ENCODE measurements around the gene FAM185A. TPM values are rescaled to one million over a fixed set of nuclear protein-coding genes. Genes with fewer than 3 reads are reported as not detected.
"Not testable (repeated sequence)": the region's sequence is repeated elsewhere in the genome, so short reads cannot be mapped to it uniquely, and the experiment has no call there.

Gene FAM185A
- total and polyA plus RNA-seq, 2 of the 13 experiments (the other 11 are each of a cell fraction or from before 2014, with no cell fraction given): 5.0 to 11.6 TPM

- peak; percentile 71 for TF ChIP-seq GABPB1 (CRISPR knock-in tag; IDR thresholded peaks at IDR 0.05)
- peak; percentile 38; the same call in 1 of the 2 replicates for TF ChIP-seq MXD1 (CRISPR knock-in tag; IDR thresholded peaks at IDR 0.05)
- 0 out of 2 replicates have a peak, but pooled peaks have one; percentile 35 for TF ChIP-seq DNMT3B (CRISPR knock-in tag; conservative IDR thresholded peaks at IDR 0.05)
- TF ChIP-seq GATAD2A (CRISPR knock-in tag; IDR thresholded peaks at IDR 0.05): 0 out of 2 replicates have a peak, but pooled peaks have one; percentile 35
- peak; percentile 89; the same call in 1 of the 2 replicates for TF ChIP-seq ZFP36L1 (CRISPR knock-in tag; IDR thresholded peaks at IDR 0.05)
- peak; percentile 61; the same call in 1 of the 2 replicates for TF ChIP-seq SIN3A (IDR thresholded peaks at IDR 0.05; ENCODE audit: borderline replicate concordance, low read depth, low read length)
- TF ChIP-seq PHF8 (CRISPR knock-in tag; IDR thresholded peaks at IDR 0.05): peak; percentile 78
- peak; percentile 84 for TF ChIP-seq SUZ12 (IDR thresholded peaks at IDR 0.05; ENCODE audit: low read depth, low read length)
- 0 out of 2 replicates have a peak, but pooled peaks have one; percentile 18 for TF ChIP-seq SIX4 (CRISPR knock-in tag; IDR thresholded peaks at IDR 0.05)
- peak; percentile 87 for TF ChIP-seq RFX3 (CRISPR knock-in tag; IDR thresholded peaks at IDR 0.05)
- peak; percentile 90 for TF ChIP-seq TFDP2 (CRISPR knock-in tag; IDR thresholded peaks at IDR 0.05)
- TF ChIP-seq GATAD1 (CRISPR knock-in tag; IDR thresholded peaks at IDR 0.05): peak; percentile 85
- peak; percentile 73 for TF ChIP-seq ZNF263 (CRISPR knock-in tag; IDR thresholded peaks at IDR 0.05)
- 0 out of 2 replicates have a peak, but pooled peaks have one; percentile 31 for TF ChIP-seq ZNF777 (CRISPR knock-in tag; IDR thresholded peaks at IDR 0.05)
- peak; percentile 78; the same call in 1 of the 2 replicates for TF ChIP-seq PRDM10 (CRISPR knock-in tag; IDR thresholded peaks at IDR 0.05; ENCODE audit: low read depth)
- peak; percentile 52; the same call in 1 of the 2 replicates for TF ChIP-seq RBFOX2 (IDR thresholded peaks at IDR 0.05; ENCODE audit: low read depth, low read length)
- peak; percentile 52 for TF ChIP-seq ZFX (CRISPR knock-in tag; IDR thresholded peaks at IDR 0.05; ENCODE audit: low read depth)
- peak; percentile 50; the same call in 1 of the 2 replicates for TF ChIP-seq HNF4A (CRISPR knock-in tag; IDR thresholded peaks at IDR 0.05)
- peak; percentile 31; the same call in 1 of the 2 replicates for TF ChIP-seq HOXA3 (CRISPR knock-in tag; IDR thresholded peaks at IDR 0.05)
- peak; percentile 31; the same call in 1 of the 2 replicates for TF ChIP-seq HDAC1 (CRISPR knock-in tag; IDR thresholded peaks at IDR 0.05)
- TF ChIP-seq ARNTL (CRISPR knock-in tag; IDR thresholded peaks at IDR 0.05): 0 out of 2 replicates have a peak, but pooled peaks have one; percentile 21
- TF ChIP-seq NAIF1 (CRISPR knock-in tag; IDR thresholded peaks at IDR 0.05; ENCODE audit: borderline replicate concordance): 0 out of 2 replicates have a peak, but pooled peaks have one; percentile 28
- TF ChIP-seq FOXK1 (CRISPR knock-in tag; IDR thresholded peaks at IDR 0.05; ENCODE audit: borderline replicate concordance, low read depth): peak; percentile 63; the same call in 1 of the 2 replicates
- TF ChIP-seq MIER3 (CRISPR knock-in tag; IDR thresholded peaks at IDR 0.05; ENCODE audit: borderline replicate concordance): peak; percentile 64; the same call in 1 of the 2 replicates
- TF ChIP-seq THAP11 (CRISPR knock-in tag; IDR thresholded peaks at IDR 0.05): peak; percentile 97
- peak; percentile 57 for TF ChIP-seq NR2F6 (IDR thresholded peaks at IDR 0.05)
- TF ChIP-seq NR2F6 (CRISPR knock-in tag; IDR thresholded peaks at IDR 0.05): not testable (repeated sequence)
Observed at GRCh38 chr7:102748605-102749444, at the start of gene FAM185A (continued).

Data from HepG2 (cell line).